ENCODE data around the gene ART3.

ART3 gene

DNA sequence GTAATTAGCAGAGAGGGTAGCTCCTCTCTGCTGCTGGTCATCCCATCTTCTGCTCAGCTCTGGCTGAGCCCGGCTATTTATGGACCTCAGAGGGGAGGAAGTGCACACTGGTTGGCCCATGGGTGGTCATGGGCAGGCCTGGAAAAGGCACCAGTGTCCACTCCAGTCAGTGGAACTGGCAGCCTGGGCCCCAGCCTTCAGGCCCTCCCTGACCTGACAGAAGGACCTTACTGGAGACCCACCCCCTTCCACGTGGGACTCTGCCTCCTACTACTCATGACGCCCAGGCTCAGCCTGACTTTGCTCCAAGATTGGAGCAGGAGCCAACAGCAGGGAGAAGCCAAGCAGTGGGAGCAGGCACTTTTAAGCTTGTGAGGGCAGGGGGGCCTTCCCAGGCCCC, 8.0 kb upstream of the ART3 start:
- Histone ChIP-seq H3K27ac (ENCODE audit: low read depth, low read length) (no peak overlapping the region), H4K20me1 (ENCODE audit: control insufficient read depth, insufficient read depth, low read depth, low read length) (no peaks in the 10 kb centered on the region), H3K4me2 (ENCODE audit: low read length) (no peak overlapping the region), H3K4me1 (ENCODE audit: control insufficient read depth, low read length) (no peaks in the 10 kb centered on the region), H3K4me3 (ENCODE audit: low read length) (no peak overlapping the region), H3K79me2 (ENCODE audit: control insufficient read depth, low read length) (no peaks in the 10 kb centered on the region), H3K9me3 (ENCODE audit: control insufficient read depth, insufficient read depth, low read length) (no peaks in the 10 kb centered on the region), H3K9me2 (replicated peaks; ENCODE audit: control insufficient read depth, low read length) (no peaks in the 10 kb centered on the region), H3K27me3 (ENCODE audit: control insufficient read depth, low read length) (no peaks in the 10 kb centered on the region), H3F3A (ENCODE audit: control insufficient read depth, insufficient read depth) (no peaks in the 10 kb centered on the region), H3K36me3 (ENCODE audit: control insufficient read depth, low read length) (no peaks in the 10 kb centered on the region)
- TF ChIP-seq EZH2phosphoT487 (IDR thresholded peaks at IDR 0.05; ENCODE audit: borderline replicate concordance, low read length) (no peak), CTCF (IDR thresholded peaks at IDR 0.05; ENCODE audit: low read depth, low read length, poor library complexity, severe bottlenecking) (no peak)

GRCh38 chr4:76067652-76068286, 6.7 kb upstream of the ART3 start:
- no peaks in the 10 kb centered on the region for H3K36me3 ChIP-seq (ENCODE audit: control insufficient read depth, low read length)
- TF ChIP-seq EZH2phosphoT487 (IDR thresholded peaks at IDR 0.05; ENCODE audit: borderline replicate concordance, low read length) (no peak), CTCF (IDR thresholded peaks at IDR 0.05; ENCODE audit: low read depth, low read length, poor library complexity, severe bottlenecking) (peak; percentile 75)
- no peaks in the 10 kb centered on the region for H3K79me2 ChIP-seq (ENCODE audit: control insufficient read depth, low read length)
- no peaks in the 10 kb centered on the region for H3K9me2 ChIP-seq (replicated peaks; ENCODE audit: control insufficient read depth, low read length)
- no peak overlapping the region for H3K4me2 ChIP-seq (ENCODE audit: low read length)
- no peak overlapping the region for H3K27ac ChIP-seq (ENCODE audit: low read depth, low read length)
- no peaks in the 10 kb centered on the region for H3F3A ChIP-seq (ENCODE audit: control insufficient read depth, insufficient read depth)
- H3K27me3 ChIP-seq (ENCODE audit: control insufficient read depth, low read length): no peaks in the 10 kb centered on the region
- no peaks in the 10 kb centered on the region for H4K20me1 ChIP-seq (ENCODE audit: control insufficient read depth, insufficient read depth, low read depth, low read length)
- no peak overlapping the region for H3K4me3 ChIP-seq (ENCODE audit: low read length)
- no peaks in the 10 kb centered on the region for H3K4me1 ChIP-seq (ENCODE audit: control insufficient read depth, low read length)
- no peaks in the 10 kb centered on the region for H3K9me3 ChIP-seq (ENCODE audit: control insufficient read depth, insufficient read depth, low read length)

GRCh38 chr4:76072760-76073159, 1.7 kb upstream of the ART3 start:
- no peaks in the 10 kb centered on the region for H3K9me3 ChIP-seq (ENCODE audit: control insufficient read depth, insufficient read depth, low read length)
- no peaks in the 10 kb centered on the region for H3K27me3 ChIP-seq (ENCODE audit: control insufficient read depth, low read length)
- H3K27ac ChIP-seq (ENCODE audit: low read depth, low read length): no peak overlapping the region
- no peaks in the 10 kb centered on the region for H3K79me2 ChIP-seq (ENCODE audit: control insufficient read depth, low read length)
- no peaks in the 10 kb centered on the region for H4K20me1 ChIP-seq (ENCODE audit: control insufficient read depth, insufficient read depth, low read depth, low read length)
- no peaks in the 10 kb centered on the region for H3K36me3 ChIP-seq (ENCODE audit: control insufficient read depth, low read length)
- TF ChIP-seq EZH2phosphoT487 (IDR thresholded peaks at IDR 0.05; ENCODE audit: borderline replicate concordance, low read length): no peak
- TF ChIP-seq CTCF (IDR thresholded peaks at IDR 0.05; ENCODE audit: low read depth, low read length, poor library complexity, severe bottlenecking): no peak
- H3K4me2 ChIP-seq (ENCODE audit: low read length): no peak overlapping the region
- no peak overlapping the region for H3K4me3 ChIP-seq (ENCODE audit: low read length)
- no peaks in the 10 kb centered on the region for H3F3A ChIP-seq (ENCODE audit: control insufficient read depth, insufficient read depth)
- H3K9me2 ChIP-seq (replicated peaks; ENCODE audit: control insufficient read depth, low read length): no peaks in the 10 kb centered on the region
- H3K4me1 ChIP-seq (ENCODE audit: control insufficient read depth, low read length): no peaks in the 10 kb centered on the region

Measured in DOHH2 (cell line).